GM21576 (cell line): ENCODE data around the gene PPME1.

Source experiments
- ATAC-seq: cut with Tn5 transposase; IDR thresholded peaks from one replicate; pipeline ENCODE4 v1.9.1; 2021; ENCODE audit warnings: mild to moderate bottlenecking, moderate library complexity; ENCODE audit not compliant: unreplicated experiment

The PPME1 gene

DNA sequence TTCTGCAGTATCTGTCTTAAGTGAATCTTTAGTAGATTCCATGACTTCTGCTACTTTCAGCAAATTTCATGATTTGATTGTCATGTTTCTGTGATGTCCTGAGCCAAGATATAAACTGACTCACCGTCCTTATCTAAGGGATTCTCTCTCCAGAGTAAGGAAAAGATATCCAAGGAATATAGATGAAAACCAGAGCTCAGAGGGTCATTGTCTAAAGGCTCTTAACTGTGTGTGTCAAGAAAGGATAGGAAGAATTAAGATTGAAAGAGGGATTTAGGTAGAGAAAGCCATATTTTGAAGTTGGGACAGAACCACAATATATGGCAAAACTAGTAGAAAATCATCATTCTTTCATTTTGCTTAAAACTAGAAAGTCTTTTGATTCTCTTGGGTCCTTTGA is 50.7 kb downstream of the PPME1 start:
- ATAC-seq: no peak

DNA sequence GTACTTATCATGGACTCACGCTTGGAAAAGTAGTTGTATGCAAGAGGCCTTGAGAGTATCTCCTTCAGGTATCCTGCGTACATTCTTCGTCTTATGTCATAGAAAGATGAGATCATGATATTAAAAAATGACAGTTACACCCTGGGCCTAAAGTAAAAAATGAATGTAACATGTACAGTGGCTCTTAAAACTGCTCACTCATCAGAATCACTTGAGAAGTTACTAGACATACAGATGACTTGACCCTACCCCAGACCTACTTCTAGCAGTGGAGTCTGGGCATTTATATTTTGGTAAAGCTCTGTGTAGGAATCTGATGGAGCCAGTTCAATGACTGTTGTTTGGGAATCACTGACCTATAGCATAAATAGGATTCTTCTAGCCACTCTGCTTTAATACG is 54.5 kb downstream of the PPME1 start:
- ATAC-seq: no peak

DNA sequence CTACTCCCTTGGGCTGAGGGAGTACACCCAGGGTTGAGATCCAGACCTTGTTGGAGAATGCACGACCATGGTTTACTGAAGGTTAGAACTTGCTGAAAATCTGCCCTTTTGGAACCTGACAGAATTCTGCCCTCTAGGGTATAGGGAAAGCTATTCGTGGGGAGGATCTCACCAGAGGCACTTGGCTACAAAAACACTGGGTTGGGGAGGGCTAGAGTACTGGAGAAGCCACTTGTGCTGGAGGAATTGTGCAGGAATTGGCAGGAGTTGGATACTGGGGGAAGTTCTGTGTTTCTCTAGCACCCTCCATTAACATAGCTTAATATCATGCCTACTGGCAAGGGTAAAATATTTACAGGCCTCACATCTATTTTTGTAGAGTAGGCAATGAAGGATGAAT is 55.8 kb downstream of the PPME1 start:
- ATAC-seq: no peak

DNA sequence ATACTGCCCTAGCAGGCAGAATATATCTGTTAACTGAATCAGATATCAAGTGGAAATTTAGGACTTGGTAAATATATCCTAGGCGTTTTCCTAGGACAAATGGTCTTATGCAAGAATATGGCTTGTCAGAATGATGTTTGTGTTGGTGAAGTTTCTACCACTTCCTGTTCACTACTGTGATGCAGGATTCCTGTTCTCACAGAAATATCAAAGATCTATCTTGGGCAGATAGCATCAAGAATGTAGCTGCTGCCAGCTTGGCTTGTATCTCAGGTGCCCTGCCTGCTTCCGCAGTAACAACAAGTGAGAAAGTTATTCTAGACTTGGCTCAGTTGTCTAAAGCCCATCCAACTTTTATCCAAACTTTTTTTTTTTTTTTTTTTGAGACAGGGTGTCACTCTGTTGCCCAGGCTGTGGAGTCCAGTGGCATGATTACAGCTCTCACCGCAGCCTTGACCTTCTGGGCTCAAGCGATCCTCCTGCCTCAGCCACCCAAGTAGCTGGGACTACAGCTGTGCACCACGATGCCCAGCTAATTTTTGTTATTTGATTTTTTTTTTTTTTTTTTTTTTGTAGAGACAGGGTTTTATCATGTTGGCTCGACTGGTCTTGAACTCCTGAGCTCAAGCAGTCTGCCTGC is 61.3 kb downstream of the PPME1 start:
- no peak for ATAC-seq

DNA sequence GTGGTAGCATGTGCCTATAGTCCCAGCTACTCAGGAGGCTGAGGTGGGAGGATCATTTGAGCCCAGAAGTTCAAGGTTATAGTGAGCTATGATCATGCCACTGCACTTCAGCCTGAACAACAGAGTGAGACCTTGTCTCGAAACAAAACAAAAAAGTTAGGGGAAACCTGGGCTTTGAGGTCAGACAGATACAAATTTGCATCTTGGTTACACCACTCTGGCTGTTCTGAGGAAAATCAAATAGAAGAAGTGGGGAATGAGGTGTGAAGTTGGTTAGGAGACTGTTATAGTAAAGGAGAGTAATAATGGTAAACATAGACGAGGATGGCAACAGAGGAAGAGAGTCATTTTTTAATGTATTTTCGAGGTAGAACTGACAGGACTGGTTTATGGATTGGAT is 62.6 kb downstream of the PPME1 start:
- ATAC-seq: no peak

DNA sequence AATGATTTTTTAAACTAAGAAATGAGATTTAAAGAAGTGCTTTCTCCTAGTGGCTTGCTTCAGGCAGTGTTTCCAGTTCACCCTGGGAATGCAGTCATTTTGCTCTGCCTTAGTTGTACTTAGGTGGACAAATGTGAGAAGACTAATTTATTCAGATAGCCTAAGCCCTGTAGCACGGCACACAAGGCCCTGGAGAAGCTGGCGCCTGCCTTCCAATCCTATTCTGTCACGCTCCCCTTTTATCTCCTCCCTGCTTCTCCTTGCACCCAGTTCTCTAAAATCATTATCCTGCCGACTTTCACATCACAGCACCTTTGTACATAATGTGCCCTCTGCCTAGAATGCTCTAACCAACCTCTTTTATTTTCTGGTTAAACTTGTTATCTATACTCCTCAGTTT is 64.0 kb downstream of the PPME1 start:
- ATAC-seq: no peak

DNA sequence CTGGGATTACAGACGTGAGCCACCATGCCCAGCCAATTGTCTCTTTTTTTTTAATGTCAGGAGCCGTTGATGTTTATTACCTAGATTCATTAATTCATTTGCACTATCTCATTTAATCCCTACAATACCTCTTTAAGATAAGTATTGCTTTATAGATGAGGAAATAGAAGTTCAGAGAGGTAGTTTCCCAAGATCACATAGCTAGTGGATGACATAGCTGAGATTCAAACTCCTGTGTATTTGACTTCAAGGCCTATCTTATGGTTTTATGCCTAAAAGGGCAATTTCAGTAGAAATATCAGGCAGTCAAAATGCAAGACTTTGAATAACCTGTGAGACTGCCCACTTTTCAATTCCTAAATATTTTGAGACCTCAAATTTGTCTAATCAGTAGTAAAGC is 66.5 kb downstream of the PPME1 start:
- ATAC-seq: no peak

DNA sequence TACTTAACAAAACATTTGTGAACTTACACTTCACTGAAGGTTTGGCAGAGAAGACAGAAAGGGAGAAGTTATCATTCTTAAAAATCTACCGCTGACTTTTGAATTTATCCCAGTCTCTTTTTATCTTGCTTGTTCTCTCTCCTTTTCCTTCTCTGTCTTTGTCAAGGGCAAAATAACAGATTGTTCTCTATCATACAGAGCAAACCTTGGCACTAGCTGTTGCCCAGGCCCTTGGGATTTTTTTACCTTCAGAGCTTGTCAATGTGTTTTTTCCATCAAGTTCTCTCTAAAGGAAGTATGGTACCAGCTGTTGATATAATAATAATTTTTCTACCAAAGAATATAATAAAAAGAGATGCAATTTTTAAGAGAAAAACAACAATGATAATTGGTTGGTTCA is 67.2 kb downstream of the PPME1 start:
- ATAC-seq: no peak

DNA sequence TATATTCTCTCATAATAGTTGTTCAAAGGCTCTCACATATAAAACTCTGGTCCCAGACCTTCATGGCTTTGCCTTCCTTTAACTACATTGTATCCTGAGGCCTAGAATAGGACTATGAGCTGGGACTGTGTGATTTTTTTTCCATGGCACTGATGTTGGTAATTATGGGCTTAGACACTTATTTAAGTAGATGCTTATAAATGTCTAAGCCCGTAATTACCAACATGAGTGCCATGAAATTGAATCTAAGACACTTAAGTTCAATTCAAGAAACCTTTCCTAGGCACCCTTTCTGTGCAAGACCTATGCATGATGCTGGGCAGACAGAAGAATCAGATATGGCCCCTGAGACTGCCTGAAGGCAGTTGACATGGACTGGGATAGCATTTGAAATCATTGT is 77.4 kb downstream of the PPME1 start:
- no peak for ATAC-seq

DNA sequence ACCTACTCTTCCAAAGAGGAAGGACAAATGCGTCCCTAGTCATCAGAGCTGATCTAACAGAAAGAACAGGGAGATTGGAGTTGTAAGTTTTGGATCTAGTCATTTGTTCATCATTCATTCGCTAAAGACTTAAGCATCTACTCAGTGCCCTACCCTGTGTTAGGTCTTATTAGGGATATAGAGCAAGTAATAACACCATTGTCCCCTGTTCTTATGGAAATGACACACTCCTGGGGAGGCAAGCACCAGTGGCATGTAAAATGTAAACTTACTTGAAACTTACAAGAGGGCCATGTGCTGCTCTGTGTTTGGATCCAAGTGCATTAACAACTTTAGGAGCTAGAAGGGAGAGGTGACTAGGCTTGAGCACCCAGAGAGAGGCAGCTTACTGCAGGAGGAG is 78.4 kb downstream of the PPME1 start:
- no peak for ATAC-seq

DNA sequence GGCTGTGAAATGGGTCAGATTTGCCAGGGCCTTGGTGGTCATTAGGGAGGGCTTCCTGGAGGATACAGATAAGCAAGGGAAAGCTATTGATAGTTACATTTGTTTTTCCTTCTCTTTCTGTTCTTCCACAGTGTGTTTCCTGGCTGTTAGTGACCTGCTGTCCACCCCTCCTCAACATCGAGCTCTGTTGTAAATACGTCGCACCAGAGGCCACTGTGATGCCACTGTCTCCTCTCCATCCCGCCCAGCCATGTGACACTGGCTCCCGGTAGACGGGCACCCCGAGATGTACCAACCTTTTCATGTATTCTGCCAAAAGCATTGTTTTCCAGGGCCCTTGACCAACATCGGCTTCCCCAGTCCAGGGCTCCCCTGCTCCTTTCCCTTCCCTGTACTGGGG is 82.3 kb downstream of the PPME1 start:
- ATAC-seq: no peak

DNA sequence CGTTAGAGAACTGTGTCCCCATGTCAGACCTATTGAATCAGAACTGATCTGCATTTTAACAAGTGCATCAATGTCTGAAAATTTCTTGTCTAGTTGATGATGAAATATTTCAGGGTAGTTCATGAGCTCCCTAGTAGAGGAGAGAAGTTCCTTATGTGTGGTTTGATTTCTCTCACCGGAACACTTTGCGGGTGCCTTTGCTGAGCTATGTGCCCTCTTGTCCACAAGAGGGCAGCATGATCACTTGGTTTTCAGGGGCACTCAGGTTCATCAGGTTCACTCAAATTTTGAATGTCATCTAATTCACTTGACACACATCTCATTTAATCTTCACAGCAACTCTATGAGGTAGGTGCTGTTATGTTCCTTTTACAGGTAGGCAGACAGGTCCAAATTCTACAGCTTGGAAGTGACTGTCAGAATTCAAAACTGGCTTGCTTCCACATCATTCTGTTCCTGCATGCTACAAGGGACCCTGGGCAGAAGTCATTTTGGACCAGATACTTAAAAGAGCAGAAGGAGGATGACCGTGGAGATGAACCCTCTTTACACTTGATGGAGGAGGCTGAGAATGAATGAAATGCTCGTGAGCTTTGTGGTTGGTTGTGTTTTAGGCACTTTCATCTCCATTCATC is 84.8 kb downstream of the PPME1 start:
- no peak for ATAC-seq

DNA sequence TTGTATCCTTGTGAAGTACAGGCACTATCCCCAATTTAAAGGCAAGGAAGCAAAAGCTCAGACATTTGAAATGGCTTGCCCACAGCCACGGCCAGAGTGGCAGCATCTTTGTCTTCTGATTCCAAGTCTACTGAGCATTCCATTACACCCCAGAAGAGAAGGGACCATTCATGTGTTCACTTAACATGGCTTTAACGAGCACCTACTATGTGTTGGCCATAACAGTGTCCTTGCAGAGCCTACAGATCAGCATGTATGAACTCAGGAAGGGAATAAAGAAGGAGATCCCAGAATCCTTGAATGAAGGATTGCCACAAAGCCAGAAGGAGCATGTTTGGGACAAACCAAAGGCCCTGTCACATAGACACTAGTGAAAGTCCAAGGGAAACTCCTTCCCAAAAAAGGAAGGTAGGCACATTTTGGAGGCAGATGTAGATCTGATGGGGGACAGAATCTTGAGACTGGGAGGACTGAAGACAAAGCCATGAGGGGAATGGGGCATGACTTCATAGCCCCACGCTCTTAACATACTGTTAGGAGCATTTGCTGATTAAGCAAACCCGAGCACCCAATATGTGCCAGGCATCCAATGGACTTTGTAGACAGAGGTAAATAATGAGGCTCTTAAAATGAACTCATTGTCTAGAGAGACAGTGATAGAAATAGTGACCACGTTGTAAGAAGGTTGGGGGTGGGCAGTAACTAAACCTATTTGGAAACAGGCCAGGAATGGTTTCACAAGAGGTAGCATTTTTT is 85.5 kb downstream of the PPME1 start:
- ATAC-seq: no peak

DNA sequence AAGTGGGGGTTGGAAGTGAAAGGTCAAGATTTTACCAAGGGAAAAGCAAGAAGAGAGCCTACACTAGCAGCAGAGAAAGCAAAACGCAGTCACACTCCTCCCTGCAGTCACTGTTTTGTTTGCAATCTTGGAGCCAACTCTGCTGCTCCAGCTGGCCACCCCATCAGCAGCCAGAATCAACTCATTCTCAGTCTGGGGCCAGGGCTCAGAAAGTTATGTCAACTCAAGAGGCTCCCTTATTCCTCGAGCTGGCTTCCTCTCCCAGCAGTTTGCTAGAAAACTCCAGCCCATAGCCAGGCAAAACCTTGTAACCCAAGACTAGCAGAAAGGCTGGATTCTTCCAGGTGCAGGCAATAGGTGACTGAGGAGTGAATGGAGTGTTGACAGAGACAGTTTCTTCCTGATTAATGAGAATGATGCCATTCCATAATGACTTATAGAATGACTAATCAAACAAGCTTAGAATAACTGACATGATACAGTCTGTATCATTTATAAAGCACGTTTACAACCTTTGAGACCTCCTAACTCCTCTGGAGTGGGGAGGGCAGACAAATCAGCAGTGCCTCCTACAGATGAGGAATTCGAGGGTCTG is 87.0 kb downstream of the PPME1 start:
- no peak for ATAC-seq

DNA sequence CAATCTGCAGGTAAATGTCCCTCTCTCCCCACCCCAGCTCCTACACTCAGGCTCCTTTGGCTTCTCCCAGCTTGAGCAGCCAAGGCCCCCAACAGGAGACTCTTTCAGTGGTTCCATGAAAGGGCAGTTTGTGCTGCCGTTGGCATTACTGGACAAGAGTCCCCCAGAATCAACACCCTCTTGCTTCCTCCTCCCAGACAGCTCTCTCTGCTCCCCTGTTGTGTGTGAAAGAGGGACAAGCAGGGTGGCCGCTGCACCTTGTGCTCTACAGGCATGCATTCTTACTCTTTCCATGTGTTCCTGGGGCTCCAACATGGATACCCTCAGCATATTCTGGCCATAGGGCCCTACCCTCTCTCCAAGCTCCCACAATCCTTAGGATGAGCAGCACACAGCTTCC is 91.6 kb downstream of the PPME1 start:
- ATAC-seq: no peak

DNA sequence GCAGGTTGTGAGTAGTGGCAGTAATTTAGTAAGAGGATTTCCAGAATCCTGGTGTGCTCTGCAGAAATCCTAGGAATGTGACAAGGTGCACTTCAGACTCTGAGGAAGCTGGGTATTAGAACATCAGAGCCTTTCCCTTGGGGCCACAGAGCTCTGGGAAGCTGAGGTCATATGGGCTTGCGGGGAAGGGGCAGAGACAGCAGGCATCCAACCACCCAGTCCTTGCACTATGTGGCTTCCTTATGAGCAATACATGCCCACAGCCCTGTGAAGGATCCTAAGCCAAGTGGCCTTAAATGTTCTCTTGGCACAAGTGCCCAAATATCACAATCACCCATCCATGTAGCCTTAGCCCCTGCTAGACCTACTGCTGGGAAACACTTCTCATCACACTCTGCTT is 94.2 kb downstream of the PPME1 start:
- no peak for ATAC-seq

DNA sequence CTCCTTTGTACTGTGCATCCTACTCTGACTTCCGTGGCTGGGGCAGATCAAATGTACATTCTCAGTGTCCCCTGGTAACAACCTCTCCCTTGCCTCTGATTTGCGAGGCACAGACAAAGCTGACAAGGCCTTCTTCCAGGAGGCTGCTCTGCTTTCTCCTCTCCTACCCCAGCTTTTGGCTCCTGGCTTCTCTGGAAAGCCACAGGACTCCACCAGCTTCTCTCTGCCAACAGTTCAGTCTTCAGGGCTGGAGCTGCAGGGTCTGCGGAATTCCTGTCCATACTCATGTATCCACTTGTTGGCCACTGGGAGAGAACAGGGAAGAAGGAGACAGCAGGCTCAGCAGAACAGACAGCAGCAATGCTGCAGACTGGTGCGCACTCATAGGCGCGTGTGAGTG is 95.9 kb downstream of the PPME1 start:
- ATAC-seq: no peak

DNA sequence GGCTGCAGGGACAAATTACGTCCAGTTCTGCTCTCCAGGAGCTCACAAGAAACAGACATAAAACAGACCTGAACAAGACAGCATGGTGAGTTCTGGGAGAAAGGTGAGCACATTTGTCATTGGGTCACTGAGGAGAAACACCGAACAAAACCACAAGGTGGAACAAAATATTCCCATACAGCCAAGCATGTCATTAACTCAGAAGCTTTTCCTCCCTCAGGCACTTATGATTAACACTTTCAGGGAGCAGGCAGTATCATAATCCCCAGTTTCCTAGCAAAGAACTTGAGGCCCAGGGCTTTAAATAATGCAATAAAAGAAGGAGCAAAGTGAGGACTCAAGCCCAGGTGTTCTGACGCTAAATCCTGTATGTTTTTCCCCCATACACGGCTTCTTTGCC is 97.4 kb downstream of the PPME1 start:
- ATAC-seq: no peak

DNA sequence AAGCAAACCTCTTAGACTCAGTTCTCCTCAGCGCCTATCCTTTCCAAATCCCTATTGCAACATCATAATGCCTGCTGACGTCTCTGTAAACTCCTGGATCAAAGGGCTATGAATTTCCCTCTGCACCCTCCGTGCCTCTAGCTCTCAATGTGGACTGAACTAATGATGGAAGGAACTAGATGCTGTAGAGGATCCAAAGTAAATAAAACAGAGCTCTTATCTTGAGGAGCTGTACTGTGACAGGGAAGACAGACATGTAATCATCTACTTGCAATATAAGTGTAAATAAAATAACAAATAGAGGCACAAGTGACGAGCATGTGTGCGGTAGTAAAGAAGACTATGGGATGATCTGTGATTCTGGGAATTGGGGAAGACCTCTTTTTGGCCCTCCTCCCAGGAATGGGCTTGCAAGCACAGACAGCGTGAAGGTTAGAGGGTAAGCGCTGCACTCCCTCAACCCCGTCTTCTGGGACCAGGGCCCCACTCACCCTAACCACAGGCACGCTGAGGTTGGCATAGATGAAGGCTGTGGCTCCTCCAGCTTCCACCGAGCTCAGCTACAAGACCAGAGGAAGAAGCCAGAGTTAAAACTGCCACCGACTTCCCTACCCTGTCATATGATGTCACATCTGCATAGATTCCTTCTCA is 98.2 kb downstream of the PPME1 start:
- ATAC-seq: no peak

DNA sequence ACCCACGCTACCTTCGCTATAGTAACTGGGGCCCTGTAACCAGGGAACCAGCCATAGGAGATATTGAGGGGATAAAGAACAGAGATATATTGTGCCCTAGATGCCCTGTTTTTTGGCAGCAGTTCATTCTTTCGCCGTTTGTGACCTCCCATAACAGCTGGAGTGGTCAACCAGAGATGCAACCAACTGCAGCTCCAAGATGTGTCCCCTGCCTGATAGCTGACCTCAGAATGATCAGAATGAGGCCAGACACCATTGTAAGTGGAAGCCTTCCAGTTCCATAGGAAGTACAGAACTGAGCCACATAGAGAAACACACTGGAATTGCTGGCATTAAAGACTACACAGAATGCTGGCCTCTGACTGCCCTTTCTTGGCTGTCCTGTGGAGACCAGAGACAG is 101.2 kb downstream of the PPME1 start:
- ATAC-seq: no peak

DNA sequence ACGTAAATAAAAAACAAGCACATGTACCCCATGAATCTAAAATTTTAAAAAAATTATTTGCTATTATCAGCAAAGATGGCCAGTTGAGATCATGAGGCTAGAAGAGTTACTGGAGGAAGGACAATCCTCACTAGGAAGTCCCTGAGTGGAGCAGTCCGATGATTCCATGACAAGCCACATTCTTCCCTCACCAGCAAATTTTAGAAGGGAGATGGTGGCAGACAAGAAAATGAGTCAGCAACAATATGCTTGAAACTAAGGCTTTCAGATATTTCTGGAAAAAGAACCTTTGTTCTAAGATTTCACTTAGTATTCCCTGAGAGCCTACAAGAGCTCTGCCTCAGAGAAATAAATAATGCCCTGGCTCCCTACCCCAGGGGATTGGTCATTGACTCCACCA is 105.5 kb downstream of the PPME1 start:
- no peak for ATAC-seq

DNA sequence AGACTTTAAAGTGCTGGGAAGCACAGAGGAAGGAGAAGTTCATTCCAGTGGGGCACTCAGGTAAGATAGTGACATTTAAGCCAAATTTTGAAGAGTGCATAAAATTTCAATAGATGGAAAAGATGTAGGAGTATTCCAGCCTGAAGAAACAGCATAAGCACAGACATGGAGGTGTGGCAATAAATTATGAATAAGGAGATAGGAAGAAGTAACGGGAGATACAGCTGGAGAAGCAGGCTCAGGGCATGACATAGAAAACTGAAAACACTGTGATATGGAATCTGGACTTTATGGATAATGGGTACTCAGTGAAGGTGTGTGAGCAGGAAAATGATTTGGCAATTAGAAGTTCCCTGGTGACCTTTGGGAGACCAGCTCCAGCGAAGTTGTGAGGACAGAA is 107.0 kb downstream of the PPME1 start:
- no peak for ATAC-seq
